Germinal center (tissue), 1 donor: ENCODE measurements around the gene ATP11A.
"Not testable (repeated sequence)": the region's sequence is repeated elsewhere in the genome, so short reads cannot be mapped to it uniquely, and the experiment has no call there.

Experiments used
- DNase-seq: peaks from one replicate; pipeline ENCODE4 v3.0.0; 2012; ENCODE audit warnings: mixed read lengths, low spot score

The ATP11A gene

GRCh38 chr13:112881656-112882554, 192.1 kb downstream of the ATP11A start:
- no peak for DNase-seq

- no peak for DNase-seq
Observed at GRCh38 chr13:112882555-112883024, 192.8 kb downstream of the ATP11A start.

GRCh38 chr13:112883241-112883945, 193.6 kb downstream of the ATP11A start:
- DNase-seq: no peak

- not testable (repeated sequence) for DNase-seq
Observed at GRCh38 chr13:112884700-112885099, 194.9 kb downstream of the ATP11A start.

GRCh38 chr13:112885242-112885781, 195.5 kb downstream of the ATP11A start:
- no peak for DNase-seq

GRCh38 chr13:112885782-112886268, 196.0 kb downstream of the ATP11A start:
- DNase-seq: no peak

GRCh38 chr13:112887151-112887550, 197.3 kb downstream of the ATP11A start:
- DNase-seq: no peak

GRCh38 chr13:112887557-112887991, 197.7 kb downstream of the ATP11A start:
- no peak for DNase-seq

- no peak for DNase-seq
Observed at GRCh38 chr13:112888238-112889111, 198.6 kb downstream of the ATP11A start.

GRCh38 chr13:112889351-112890290, 199.8 kb downstream of the ATP11A start:
- DNase-seq: no peak

- DNase-seq: no peak
Observed at GRCh38 chr13:112890316-112891145, 200.7 kb downstream of the ATP11A start.

- DNase-seq: no peak
Observed at GRCh38 chr13:112891477-112892401, 201.9 kb downstream of the ATP11A start.

- DNase-seq: no peak
Observed at GRCh38 chr13:112892426-112893206, 202.8 kb downstream of the ATP11A start.

GRCh38 chr13:112893207-112893569, 203.3 kb downstream of the ATP11A start:
- no peak for DNase-seq

GRCh38 chr13:112893570-112894422, 204.0 kb downstream of the ATP11A start:
- peak; percentile 77 for DNase-seq

- DNase-seq: no peak
Observed at GRCh38 chr13:112894423-112894672, 204.5 kb downstream of the ATP11A start.
